DMS 273 (cell line): Measurements from ENCODE around the gene ZNF2.

ENCODE experiments used
- DNase-seq: peaks from one replicate; lab custom pipeline; 2025; ENCODE audit not compliant: unreplicated experiment; lab: John Stamatoyannopoulos, UW

Gene ZNF2

DNA sequence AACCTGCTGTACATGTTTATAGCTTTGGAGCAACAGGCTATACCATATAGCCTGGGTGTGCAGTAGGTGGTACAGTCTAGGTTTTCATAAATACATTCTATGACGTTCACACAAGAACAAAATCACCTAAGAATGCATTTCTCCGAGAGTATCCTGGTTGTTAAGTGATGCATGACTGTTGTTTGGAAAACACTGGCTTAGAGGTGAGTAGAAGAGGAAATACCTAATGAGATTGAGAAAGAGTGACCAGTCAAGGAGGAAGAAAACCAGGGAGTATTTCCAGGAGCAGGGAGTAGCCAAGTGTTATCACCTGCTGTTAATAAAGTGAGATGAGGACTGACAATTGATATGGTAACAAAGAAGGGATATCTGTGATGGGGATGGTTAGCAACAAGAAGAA lies 38.8 kb downstream of the ZNF2 start:
- DNase-seq, result no peak

DNA sequence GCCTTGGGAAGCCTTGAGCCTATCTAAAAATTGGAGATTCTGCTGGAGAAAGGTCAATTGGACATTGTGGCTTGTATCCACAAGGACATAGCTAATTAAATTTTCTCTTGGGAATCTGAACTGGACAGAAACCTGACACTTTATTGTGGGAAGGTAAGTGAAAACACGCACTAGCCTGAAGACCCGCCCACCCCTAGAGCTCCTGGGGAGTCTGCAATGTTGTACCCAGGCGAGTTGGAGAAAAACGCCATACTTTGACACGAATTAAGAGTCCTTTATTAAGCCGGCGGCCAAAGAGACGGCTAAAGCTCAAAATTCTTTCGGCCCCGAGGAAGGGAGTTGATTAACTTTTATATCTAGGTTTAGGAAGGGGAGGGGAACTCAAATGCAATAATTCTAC lies 40.5 kb downstream of the ZNF2 start:
- no peak for DNase-seq

DNA sequence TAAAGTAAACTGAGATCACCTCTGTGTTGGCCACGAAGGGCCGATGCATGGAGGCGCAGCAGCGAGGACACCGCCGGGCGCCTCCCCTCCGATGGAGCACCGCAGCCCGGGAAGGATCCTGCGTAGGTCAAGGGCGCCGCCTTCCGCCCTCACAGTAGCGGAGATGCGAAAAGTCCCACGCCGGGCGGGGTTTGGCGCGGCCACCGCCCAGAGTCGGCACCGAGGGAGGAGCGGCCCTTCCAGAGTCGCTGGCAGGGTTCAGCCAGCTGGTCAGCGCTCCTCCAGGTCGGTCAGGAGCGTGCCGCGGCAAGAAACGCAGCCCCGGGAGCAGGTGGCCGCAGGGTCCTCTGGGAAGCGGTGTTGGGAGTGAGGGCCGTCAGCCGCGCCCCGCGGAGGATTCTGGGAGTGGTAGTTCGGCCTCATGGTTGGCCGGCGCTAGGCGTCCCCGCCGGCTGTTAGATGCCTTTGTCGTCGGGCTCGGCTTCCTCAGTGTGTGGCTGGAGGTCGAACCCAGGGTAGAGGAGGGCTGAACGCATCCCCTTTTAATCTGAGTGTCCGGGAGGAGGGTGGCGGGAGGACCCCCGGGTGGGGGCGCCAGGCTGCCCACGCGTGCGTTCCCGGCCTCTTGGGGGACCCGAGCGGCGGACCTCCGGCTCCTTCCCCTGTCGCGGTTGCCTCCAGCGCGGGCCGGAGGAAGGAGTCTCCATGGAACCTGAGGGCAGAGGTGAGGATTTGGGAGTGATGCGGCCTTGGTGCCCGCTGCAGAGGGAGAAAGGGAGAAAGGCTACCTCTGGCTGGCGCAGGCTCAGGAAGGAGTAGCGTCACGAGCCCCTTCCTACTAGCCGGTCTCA lies 41.7 kb downstream of the ZNF2 start, which contains the start of gene ZNF892:
ZNF892 (plus strand) TSS at position 411 of the 851 bp plus-strand sequence; CDS start at position 706, 295 bp downstream.
- DNase-seq, result peak; percentile 97

DNA sequence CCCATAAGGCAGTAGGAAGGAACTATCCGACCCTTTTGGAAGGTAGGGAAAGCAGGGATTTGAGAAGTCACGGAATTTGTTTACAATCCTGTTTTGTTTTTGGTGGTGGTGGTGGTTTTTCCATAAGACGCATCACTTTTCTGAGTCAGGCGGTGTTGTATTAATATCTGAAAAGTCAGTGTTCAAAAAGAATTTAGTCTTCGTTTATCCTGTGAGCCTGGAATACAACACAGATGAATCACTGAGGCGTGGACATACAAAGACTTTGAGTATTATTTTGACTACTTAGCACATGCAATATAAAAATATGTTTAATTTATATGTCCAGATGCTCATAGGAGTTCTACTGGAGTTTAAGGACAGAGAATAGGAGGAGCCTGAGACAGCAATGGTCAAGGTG lies 42.5 kb downstream of the ZNF2 start:
- no peak for DNase-seq

DNA sequence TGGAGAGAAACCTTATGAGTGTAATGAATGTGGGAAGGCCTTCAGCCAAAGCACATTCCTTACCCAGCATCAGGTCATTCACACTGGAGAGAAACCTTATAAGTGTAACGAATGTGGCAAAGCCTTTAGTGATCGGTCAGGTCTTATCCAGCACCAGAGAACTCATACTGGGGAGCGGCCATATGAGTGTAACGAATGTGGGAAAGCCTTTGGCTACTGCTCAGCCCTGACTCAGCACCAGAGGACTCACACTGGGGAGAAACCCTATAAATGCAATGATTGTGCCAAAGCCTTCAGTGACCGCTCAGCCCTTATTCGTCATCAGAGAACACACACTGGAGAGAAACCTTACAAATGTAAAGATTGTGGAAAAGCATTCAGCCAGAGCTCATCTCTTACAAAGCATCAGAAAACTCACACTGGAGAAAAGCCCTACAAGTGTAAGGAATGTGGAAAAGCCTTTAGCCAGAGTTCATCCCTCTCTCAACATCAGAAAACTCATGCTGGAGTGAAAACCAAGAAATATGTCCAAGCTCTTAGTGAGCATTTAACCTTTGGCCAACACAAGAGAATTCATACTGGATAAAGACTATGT lies 49.5 kb downstream of the ZNF2 start:
- DNase-seq, result peak; percentile 13

DNA sequence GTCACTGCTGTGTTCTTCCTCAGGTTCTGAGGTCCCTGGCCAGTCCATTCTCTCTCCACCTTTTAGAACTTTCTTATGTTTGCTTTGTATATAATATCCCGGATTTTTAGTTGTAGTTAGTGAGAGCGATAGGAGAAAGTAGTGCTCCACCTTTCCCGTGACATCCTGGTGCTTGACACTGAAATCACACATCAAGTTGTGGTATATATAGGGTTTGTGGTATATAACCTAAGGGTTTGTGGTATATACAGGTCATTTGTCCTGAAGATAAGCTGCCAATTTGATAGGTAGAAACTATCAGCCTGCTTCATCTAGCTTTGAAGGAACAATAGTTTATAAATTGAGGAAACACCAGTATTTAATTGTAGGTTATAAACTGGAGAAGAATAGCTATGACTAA lies 54.8 kb downstream of the ZNF2 start:
- DNase-seq, result no peak

DNA sequence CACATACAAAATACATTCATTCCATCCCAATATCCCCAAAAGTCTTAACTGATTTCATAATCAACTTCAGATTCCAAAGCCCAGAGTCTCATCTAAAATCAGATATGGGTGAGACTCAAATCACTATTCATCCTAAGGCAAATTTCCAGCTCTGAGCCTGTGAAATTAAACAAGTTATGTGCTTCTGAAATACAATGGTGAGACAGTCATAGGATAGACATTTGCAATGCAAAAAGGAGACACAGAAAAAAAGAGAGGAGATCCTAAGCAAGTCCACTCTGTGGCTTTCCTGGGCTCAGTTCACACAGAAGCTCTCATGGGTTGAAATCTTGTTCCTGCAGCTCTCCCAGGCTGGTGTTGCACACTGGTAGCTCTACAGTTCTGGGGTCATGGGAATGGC lies 60.0 kb downstream of the ZNF2 start:
- DNase-seq, result no peak

DNA sequence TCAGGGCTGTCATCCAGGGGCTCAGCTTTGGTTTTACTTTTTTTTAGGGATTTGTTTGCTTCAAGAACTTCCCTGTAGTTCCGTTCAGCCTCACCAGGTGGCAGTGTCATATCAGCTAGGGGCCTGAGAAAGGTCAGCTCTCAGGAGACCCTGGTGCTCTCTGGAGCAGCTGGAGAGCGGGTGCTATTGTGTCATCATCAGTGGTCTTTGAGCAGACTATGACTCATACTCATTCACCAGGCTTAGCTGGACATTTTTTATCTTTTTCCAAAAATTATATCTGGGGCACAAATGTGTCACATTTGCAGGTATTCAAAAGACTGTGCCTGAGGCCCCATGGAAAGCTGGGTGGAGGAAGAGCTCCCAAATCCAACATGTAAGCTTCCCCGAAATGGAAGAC lies 66.1 kb downstream of the ZNF2 start:
- DNase-seq, result peak; percentile 89

DNA sequence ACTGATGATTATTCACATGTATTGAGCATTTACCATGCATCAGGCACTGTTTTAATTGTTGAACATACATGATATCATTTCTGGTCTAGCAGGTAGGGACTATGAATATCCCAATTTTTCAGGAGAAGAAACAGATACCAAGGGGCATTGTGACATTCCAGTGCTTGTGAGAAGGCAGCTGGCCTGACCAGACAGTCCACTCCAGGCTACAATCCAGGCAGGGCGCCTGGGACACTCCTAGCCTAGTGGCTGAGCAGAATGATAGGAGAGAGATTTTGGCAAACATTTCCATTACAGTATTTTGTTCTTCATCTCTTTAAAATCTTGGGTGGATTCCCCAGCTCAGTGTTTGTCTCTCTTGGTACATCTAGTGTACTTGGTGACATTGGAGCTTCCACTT lies 66.6 kb downstream of the ZNF2 start:
- no peak for DNase-seq
